ENCODE results near the gene TMEM247. TPM values are rescaled to one million over a fixed set of nuclear protein-coding genes. Genes with fewer than 3 reads are reported as not detected.

Gene TMEM247
- total RNA-seq, 1 experiment from 2014 or later = not detected

DNA sequence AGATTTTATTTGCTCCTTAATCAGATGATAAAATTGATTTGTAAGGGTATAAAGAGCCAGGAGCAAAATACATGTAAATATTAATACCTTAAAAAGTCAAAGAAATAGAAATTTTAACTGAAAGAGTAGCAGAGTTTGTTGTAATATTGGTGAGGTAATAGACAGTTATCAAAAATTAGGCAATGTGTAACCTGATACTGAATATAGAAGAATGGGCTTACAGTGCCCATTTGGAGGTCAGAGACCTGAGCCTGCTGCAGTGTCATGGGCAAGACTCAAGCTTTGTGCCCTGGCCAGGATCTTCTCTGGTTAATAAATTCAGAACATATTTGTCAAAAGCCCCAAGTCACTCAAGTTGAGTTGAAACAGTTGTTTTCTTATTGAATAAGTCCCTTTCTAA is 29.7 kb upstream of the TMEM247 start:
- Histone ChIP-seq H3K4me1 (no peaks in the 10 kb centered on the region), H3K4me3 (ENCODE audit: low read depth, low read length) (no peak overlapping the region), H3K27me3 (replicated peaks; ENCODE audit: control insufficient read depth, insufficient read depth, low read length) (no peaks in the 10 kb centered on the region), H3K9me3 (peaks cover 8% of the 10 kb centered on the region), H3K36me3 (ENCODE audit: control insufficient read depth, insufficient read depth, low read length) (no peaks in the 10 kb centered on the region)
- TF ChIP-seq, protein P1, sequence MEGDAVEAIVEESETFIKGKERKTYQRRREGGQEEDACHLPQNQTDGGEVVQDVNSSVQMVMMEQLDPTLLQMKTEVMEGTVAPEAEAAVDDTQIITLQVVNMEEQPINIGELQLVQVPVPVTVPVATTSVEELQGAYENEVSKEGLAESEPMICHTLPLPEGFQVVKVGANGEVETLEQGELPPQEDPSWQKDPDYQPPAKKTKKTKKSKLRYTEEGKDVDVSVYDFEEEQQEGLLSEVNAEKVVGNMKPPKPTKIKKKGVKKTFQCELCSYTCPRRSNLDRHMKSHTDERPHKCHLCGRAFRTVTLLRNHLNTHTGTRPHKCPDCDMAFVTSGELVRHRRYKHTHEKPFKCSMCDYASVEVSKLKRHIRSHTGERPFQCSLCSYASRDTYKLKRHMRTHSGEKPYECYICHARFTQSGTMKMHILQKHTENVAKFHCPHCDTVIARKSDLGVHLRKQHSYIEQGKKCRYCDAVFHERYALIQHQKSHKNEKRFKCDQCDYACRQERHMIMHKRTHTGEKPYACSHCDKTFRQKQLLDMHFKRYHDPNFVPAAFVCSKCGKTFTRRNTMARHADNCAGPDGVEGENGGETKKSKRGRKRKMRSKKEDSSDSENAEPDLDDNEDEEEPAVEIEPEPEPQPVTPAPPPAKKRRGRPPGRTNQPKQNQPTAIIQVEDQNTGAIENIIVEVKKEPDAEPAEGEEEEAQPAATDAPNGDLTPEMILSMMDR (IDR thresholded peaks at IDR 0.05; ENCODE audit: insufficient read depth in 1 of 2, low read depth in 1 of 2, low read length in 1 of 2, severe bottlenecking in 1 of 2, unreplicated experiment in 1 of 2) = no peak
- BruUV-seq (replicated peaks) = no TSS peak
- no peaks in the 10 kb centered on the region for H3K36me3 Mint-ChIP-seq (ENCODE audit: insufficient read depth, unreplicated experiment)
- H3K27me3 Mint-ChIP-seq (ENCODE audit: insufficient read depth, unreplicated experiment) = peaks cover 3% of the 10 kb centered on the region
- peaks cover 10% of the 10 kb centered on the region for H3K4me1 Mint-ChIP-seq (ENCODE audit: low read depth, unreplicated experiment)
- H3K9me3 Mint-ChIP-seq (ENCODE audit: unreplicated experiment) = peaks cover 13% of the 10 kb centered on the region
- CTCF ChIA-PET = no interaction called here
- intact Hi-C loops (cut with micrococcal nuclease; ENCODE audit: unreplicated experiment) = no loop called here
- no peak overlapping the region for H3K27ac Mint-ChIP-seq (ENCODE audit: unreplicated experiment)
- POLR2A ChIA-PET = no interaction called here
- DNase-seq = no peak
- H3K4me3 Mint-ChIP-seq (ENCODE audit: unreplicated experiment) = no peak overlapping the region

DNA sequence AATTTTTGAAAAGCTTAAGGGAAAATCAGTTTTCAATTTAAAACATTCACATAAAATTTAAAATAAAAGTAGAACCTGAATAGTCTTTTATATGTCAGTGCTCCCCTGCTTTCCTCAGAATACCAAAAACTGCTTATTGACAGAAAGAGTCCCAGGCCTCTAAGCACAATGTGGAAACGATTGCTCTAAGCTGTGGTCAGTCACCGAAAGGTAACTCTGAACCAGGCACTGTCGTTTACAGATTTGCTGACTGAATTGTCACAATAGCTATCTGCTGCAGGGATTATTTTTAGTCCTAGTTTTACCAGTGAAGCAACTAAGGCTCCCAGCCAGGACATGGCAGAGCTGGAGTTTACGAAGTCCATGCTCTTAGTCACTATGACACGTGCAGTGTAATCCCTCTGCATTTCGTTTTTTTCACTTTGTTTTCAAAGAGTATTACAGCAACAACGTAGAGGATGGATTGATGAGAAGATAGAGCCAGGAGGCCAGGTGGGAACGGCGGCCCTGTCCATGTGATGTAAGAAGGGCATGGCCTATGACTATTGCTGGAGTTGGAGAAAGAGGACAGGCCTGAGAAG is 28.1 kb upstream of the TMEM247 start:
- no peaks in the 10 kb centered on the region for H3K27me3 ChIP-seq (replicated peaks; ENCODE audit: control insufficient read depth, insufficient read depth, low read length)
- POLR2A ChIA-PET = no interaction called here
- DNase-seq = no peak
- Mint-ChIP-seq H3K27me3 (ENCODE audit: insufficient read depth, unreplicated experiment) (peaks cover 3% of the 10 kb centered on the region), H3K4me3 (ENCODE audit: unreplicated experiment) (no peak overlapping the region), H3K36me3 (ENCODE audit: insufficient read depth, unreplicated experiment) (no peaks in the 10 kb centered on the region), H3K9me3 (ENCODE audit: unreplicated experiment) (peaks cover 13% of the 10 kb centered on the region), H3K27ac (ENCODE audit: unreplicated experiment) (peak overlapping the region; percentile 4), H3K4me1 (ENCODE audit: low read depth, unreplicated experiment) (peaks cover 10% of the 10 kb centered on the region)
- no TSS peak for BruUV-seq (replicated peaks)
- no peaks in the 10 kb centered on the region for H3K36me3 ChIP-seq (ENCODE audit: control insufficient read depth, insufficient read depth, low read length)
- no peaks in the 10 kb centered on the region for H3K4me1 ChIP-seq
- H3K9me3 ChIP-seq = no peaks in the 10 kb centered on the region
- no peak overlapping the region for H3K4me3 ChIP-seq (ENCODE audit: low read depth, low read length)
- TF ChIP-seq, protein P1 (IDR thresholded peaks at IDR 0.05; ENCODE audit: insufficient read depth in 1 of 2, low read depth in 1 of 2, low read length in 1 of 2, severe bottlenecking in 1 of 2, unreplicated experiment in 1 of 2) = no peak
- CTCF ChIA-PET = no interaction called here
- intact Hi-C loops (cut with micrococcal nuclease; ENCODE audit: unreplicated experiment) = no loop called here

DNA sequence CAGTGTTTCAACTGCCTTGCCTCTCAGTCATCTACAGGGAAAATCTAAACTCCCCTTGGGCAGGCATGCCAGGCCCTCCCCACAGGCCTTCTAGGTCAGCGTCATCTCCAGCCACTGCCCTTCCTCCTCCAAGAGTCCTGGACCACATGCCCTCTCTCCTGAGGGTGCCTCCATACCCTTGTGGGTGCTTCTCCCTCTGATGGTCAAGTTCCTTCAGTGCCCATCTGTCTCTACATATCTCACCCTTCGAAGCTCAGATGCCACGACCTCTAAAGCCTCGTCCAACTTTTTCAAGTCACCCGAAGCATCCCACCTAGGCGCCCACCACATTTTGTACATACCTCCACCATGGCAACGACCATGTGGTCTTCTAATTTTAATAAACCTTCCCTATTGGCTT is 22.6 kb upstream of the TMEM247 start:
- Mint-ChIP-seq H3K36me3 (ENCODE audit: insufficient read depth, unreplicated experiment) (no peaks in the 10 kb centered on the region), H3K27ac (ENCODE audit: unreplicated experiment) (no peak overlapping the region), H3K4me3 (ENCODE audit: unreplicated experiment) (no peak overlapping the region), H3K9me3 (ENCODE audit: unreplicated experiment) (peaks cover 13% of the 10 kb centered on the region), H3K4me1 (ENCODE audit: low read depth, unreplicated experiment) (no peaks in the 10 kb centered on the region), H3K27me3 (ENCODE audit: insufficient read depth, unreplicated experiment) (peaks cover 3% of the 10 kb centered on the region)
- H3K27me3 ChIP-seq (replicated peaks; ENCODE audit: control insufficient read depth, insufficient read depth, low read length) = no peaks in the 10 kb centered on the region
- ChIA-PET CTCF (no interaction called here), POLR2A (no interaction called here)
- H3K4me1 ChIP-seq = no peaks in the 10 kb centered on the region
- H3K9me3 ChIP-seq = no peaks in the 10 kb centered on the region
- H3K4me3 ChIP-seq (ENCODE audit: low read depth, low read length) = no peak overlapping the region
- no TSS peak for BruUV-seq (replicated peaks)
- TF ChIP-seq, protein P1 (IDR thresholded peaks at IDR 0.05; ENCODE audit: insufficient read depth in 1 of 2, low read depth in 1 of 2, low read length in 1 of 2, severe bottlenecking in 1 of 2, unreplicated experiment in 1 of 2) = no peak
- DNase-seq = no peak
- intact Hi-C loops (cut with micrococcal nuclease; ENCODE audit: unreplicated experiment) = no loop called here
- H3K36me3 ChIP-seq (ENCODE audit: control insufficient read depth, insufficient read depth, low read length) = no peaks in the 10 kb centered on the region

All from Caco-2 (cell line).